GM12892 (cell line): ENCODE measurements around the gene CLEC17A.

ENCODE experiments used
- POLR2A ChIP-seq: IDR thresholded peaks from 2 replicates; pipeline ENCODE4 v1.6.1; 2011; ENCODE audit warnings: low read depth, low read length, control low read depth
- POLR2AphosphoS5 ChIP-seq: IDR thresholded peaks from 2 replicates; pipeline ENCODE4 v1.6.1; 2011; ENCODE audit warnings: low read depth, low read length, control low read depth
- TAF1 ChIP-seq: IDR thresholded peaks from 2 replicates; pipeline ENCODE4 v1.6.1; 2011; ENCODE audit warnings: low read depth, mild to moderate bottlenecking, control low read depth, low read length, borderline replicate concordance

- no peak for TF ChIP-seq TAF1
- no peak for TF ChIP-seq POLR2A
- TF ChIP-seq POLR2AphosphoS5: no peak
Observed at GRCh38 chr19:14615623-14616022, 32.7 kb downstream of the CLEC17A start.
